HepG2 (cell line): ENCODE data around the gene PPFIA4. TPM values are rescaled to one million over a fixed set of nuclear protein-coding genes. Genes with fewer than 3 reads are reported as not detected.

Experiments
- ATAC-seq: fragments of 200-7000 bp; cut with Tn5 transposase; 3 replicates; pipeline ENCODE4 v1.9.1; 2020; ENCODE audit warnings: mild to moderate bottlenecking, moderate library complexity
- BruUV-seq: library from RNA; stranded (reverse); fragments of 400-500 nt; replicated peaks from 2 replicates; lab custom pipeline; 2021; lab: Mats Ljungman, UMichigan
- CTCF ChIA-PET: fragments of 300-600 bp; formaldehyde crosslinking; extraction: SDS; loops from one replicate; lab custom pipeline; 2021; ENCODE audit warnings: low total read pairs, inconsistent platforms, low intra/inter-chr PET ratio; lab: Yijun Ruan, JAX
- POLR2A ChIA-PET: fragments of 350-600 bp; sonication (Branson Sonifier 250); formaldehyde crosslinking; loops from one replicate; lab custom pipeline; 2020; ENCODE audit warnings: antibody characterized with exemption, inconsistent platforms; lab: Yijun Ruan, JAX
- DNase-seq: peaks from one replicate; pipeline ENCODE4 v3.0.0-alpha.2; 2015; ENCODE audit warnings: low spot score
- FAIRE-seq: peaks from 3 replicates; lab custom pipeline; 2011; peaks lifted over from hg19 to GRCh38; lab: Jason Lieb, UNC
- H2AFZ ChIP-seq: one replicate; pipeline ENCODE4 v1.6.1; 2011; ENCODE audit warnings: low read length, inconsistent platforms
- H3K27ac ChIP-seq: fragments of 300-600 bp; 3 replicates; pipeline ENCODE4 v1.8.0; 2011; ENCODE audit warnings: mixed run types, mild to moderate bottlenecking, mixed read lengths, low read length, inconsistent platforms; ENCODE audit not compliant: insufficient read depth; ENCODE audit errors: extremely low read length
- H3K27me3 ChIP-seq, 2 experiments: fragments of 200-600 bp in 1 of 2; 2 replicates in 1 of 2; 3 replicates in 1 of 2; pipeline versions ENCODE4 v1.6.0 to v1.8.0; 2011; ENCODE audit warnings: low read length in 2 of 2, mild to moderate bottlenecking in 2 of 2, moderate library complexity in 2 of 2, inconsistent platforms in 1 of 2; ENCODE audit not compliant: insufficient read depth in 2 of 2, control insufficient read depth in 1 of 2
- H3K36me3 ChIP-seq, 2 experiments: fragments of 200-600 bp in 1 of 2; replicated peaks in 1 of 2; 2 replicates in 1 of 2; 3 replicates in 1 of 2; pipeline versions ENCODE4 v1.5.1 to v1.8.0; 2011; ENCODE audit warnings: low read length in 2 of 2, inconsistent platforms in 1 of 2; ENCODE audit not compliant: insufficient read depth in 2 of 2, control insufficient read depth in 1 of 2
- H3K4me1 ChIP-seq: 2 replicates; pipeline ENCODE4 v1.5.1; 2012; ENCODE audit warnings: low read length, inconsistent platforms; ENCODE audit not compliant: insufficient read depth
- H3K4me2 ChIP-seq: 2 replicates; pipeline ENCODE4 v1.6.0; 2011; ENCODE audit warnings: low read depth, low read length, inconsistent platforms
- H3K4me3 ChIP-seq, 3 experiments: fragments of 200-600 bp in 1 of 3; sonication (generic), shearing (Covaris generic) in 1 of 3; replicated peaks in 1 of 3; 2 replicates each; pipeline ENCODE4 v1.5.1; 2011 to 2016; ENCODE audit warnings: low read length in 3 of 3, inconsistent platforms in 2 of 3, low read depth in 2 of 3, mild to moderate bottlenecking in 2 of 3, control low read depth in 1 of 3, mixed read lengths in 1 of 3; ENCODE audit not compliant: insufficient read depth in 1 of 3
- H3K79me2 ChIP-seq: one replicate; pipeline ENCODE4 v1.6.1; 2011; ENCODE audit warnings: low read length, inconsistent platforms; ENCODE audit not compliant: insufficient read depth
- H3K9ac ChIP-seq: 2 replicates; pipeline ENCODE4 v1.6.0; 2011; ENCODE audit warnings: mild to moderate bottlenecking, low read depth, low read length, inconsistent platforms; ENCODE audit not compliant: insufficient read depth
- H3K9me3 ChIP-seq: 2 replicates; pipeline ENCODE4 v1.5.1; 2012; ENCODE audit warnings: mild to moderate bottlenecking, low read length
- H4K20me1 ChIP-seq: 2 replicates; pipeline ENCODE4 v1.6.0; 2011; ENCODE audit warnings: inconsistent platforms, mild to moderate bottlenecking, low read length, moderate library complexity; ENCODE audit not compliant: insufficient read depth
- AHDC1 ChIP-seq: sonication (generic); formaldehyde crosslinking; IDR thresholded peaks from 2 replicates; pipeline ENCODE4 v1.5.1; 2020; ENCODE audit warnings: mild to moderate bottlenecking, missing genetic modification reagents, borderline replicate concordance
- ARID3A ChIP-seq: IDR thresholded peaks from 2 replicates; pipeline ENCODE4 v1.6.1; 2012; ENCODE audit warnings: low read depth, low read length, improper control_type of control experiment
- BCL6 ChIP-seq: IDR thresholded peaks from 2 replicates; pipeline ENCODE4 v1.6.1; 2016; ENCODE audit warnings: missing genetic modification reagents, missing compliant biosample characterization
- MIXL1 ChIP-seq: IDR thresholded peaks from 2 replicates; pipeline ENCODE4 v1.6.1; 2016
- SNAPC5 ChIP-seq: sonication (generic); formaldehyde crosslinking; IDR thresholded peaks from 2 replicates; pipeline ENCODE4 v1.8.1; 2023; ENCODE audit warnings: mild to moderate bottlenecking, missing genetic modification reagents, borderline replicate concordance
- ZNF264 ChIP-seq: sonication (generic); formaldehyde crosslinking; IDR thresholded peaks from 2 replicates; pipeline ENCODE4 v1.4.0; 2020; ENCODE audit warnings: missing genetic modification reagents
- ZNF513 ChIP-seq: sonication (generic); formaldehyde crosslinking; conservative IDR thresholded peaks from 2 replicates; pipeline ENCODE4 v1.5.0; 2020; ENCODE audit warnings: missing genetic modification reagents
- ZNF761 ChIP-seq: sonication (generic); formaldehyde crosslinking; conservative IDR thresholded peaks from 2 replicates; pipeline ENCODE4 v1.4.0; 2020; ENCODE audit warnings: mild to moderate bottlenecking, missing genetic modification reagents
- WGBS: methylation state at CpG from one replicate; pipeline ENCODE4 v1.1.6; 2017; ENCODE audit warnings: low lambda C conversion rate; 5-methylcytosine and 5-hydroxymethylcytosine counted together
- in situ Hi-C: cut with HindIII; loops from 2 replicates; pipeline ENCODE4 v1.10.0; 2017; ENCODE audit warnings: low pct_unique_long_range_greater_than_20kb; ENCODE audit not compliant: extremely low pct_ligation_motif_present
- intact Hi-C: fragments of 100-400 bp; cut with micrococcal nuclease; formaldehyde crosslinking; loops from one replicate; pipeline ENCODE4 v1.10.0; 2022; ENCODE audit not compliant: unreplicated experiment
- polyA plus RNA-seq, 8 experiments: library from polyadenylated mRNA; depleted of rRNA in 3 of 8; stranded (reverse) in 7 of 8; unstranded in 1 of 8; fragments of >200 nt; fragmentation: Illumina TruSeq in 4 of 8; extraction: Trizol in 4 of 8; gene quantifications; 2 replicates each; pipeline versions ENCODE4 v1.2.1 to v1.2.3, GENCODE V29; 2011 to 2016; ENCODE audit warnings: low read depth in 4 of 8, missing spikeins in 1 of 8, mixed read lengths in 1 of 8; ENCODE audit not compliant: insufficient read depth in 1 of 8
- total RNA-seq, 5 experiments: library from RNA; depleted of rRNA; stranded (reverse); fragments of >200 nt; fragmentation: Illumina TruSeq; extraction: Trizol; gene quantifications; 2 replicates each; pipeline ENCODE4 v1.2.3, GENCODE V29; 2016; ENCODE audit warnings: low read depth in 1 of 5

Gene PPFIA4
- total and polyA plus RNA-seq, 2 of the 13 experiments (the other 11 are each of a cell fraction or from before 2014, with no cell fraction given) = 6.4 TPM; not detected in 1

GRCh38 chr1:203090421-203091198, 64.3 kb downstream of the PPFIA4 start:
- Histone ChIP-seq H3K27me3 (peaks cover 3 to 14% of the 10 kb centered on the region in 2 experiments; a peak in 4 of 5 replicates), H3K79me2 (no peaks in the 10 kb centered on the region), H3K9ac (no peak overlapping the region), H3K9me3 (peaks cover 13% of the 10 kb centered on the region; the same call in 1 of the 2 replicates), H3K4me1 (no peaks in the 10 kb centered on the region), H3K27ac (no peak overlapping the region), H2AFZ (no peak overlapping the region), H4K20me1 (no peaks in the 10 kb centered on the region), H3K4me3 (no peak overlapping the region), H3K36me3 (no peaks in the 10 kb centered on the region), H3K4me2 (no peak overlapping the region)
- ChIA-PET CTCF (no interaction called here), POLR2A (no interaction called here)
- FAIRE-seq (no peak), ATAC-seq (no peak), DNase-seq (no peak)
- in situ Hi-C loops = no loop called here
- 17% methylated on average over 6 of the region's 6 CpGs for WGBS
- BruUV-seq = no TSS peak
- TF ChIP-seq SNAPC5 (CRISPR knock-in tag) (no peak), ARID3A (no peak), MIXL1 (CRISPR knock-in tag) (no peak)
- intact Hi-C loops = no loop called here

- BruUV-seq = no TSS peak
- FAIRE-seq (no peak), ATAC-seq (no peak), DNase-seq (no peak)
- Histone ChIP-seq H3K9ac (no peak overlapping the region), H3K9me3 (peaks cover 13% of the 10 kb centered on the region; the same call in 1 of the 2 replicates), H3K27ac (no peak overlapping the region), H3K36me3 (no peaks in the 10 kb centered on the region), H2AFZ (no peak overlapping the region), H3K79me2 (no peaks in the 10 kb centered on the region), H3K4me2 (no peak overlapping the region), H4K20me1 (no peaks in the 10 kb centered on the region), H3K27me3 (peaks cover 3 to 12% of the 10 kb centered on the region in 2 experiments; a peak in 4 of 5 replicates), H3K4me1 (no peaks in the 10 kb centered on the region), H3K4me3 (no peak overlapping the region)
- CTCF ChIA-PET = no interaction called here
- in situ Hi-C loops (no loop called here), intact Hi-C loops (no loop called here)
- 24% methylated on average over 4 of the region's 4 CpGs for WGBS
- POLR2A ChIA-PET = no interaction called here
- TF ChIP-seq ZNF761 (CRISPR knock-in tag) (no peak), BCL6 (no peak), ZNF513 (CRISPR knock-in tag) (no peak), AHDC1 (CRISPR knock-in tag) (no peak), ZNF264 (no peak)
Measured at GRCh38 chr1:203091199-203091477, 64.8 kb downstream of the PPFIA4 start.
